ENCODE measurements around the gene ITPK1. TPM values are rescaled to one million over a fixed set of nuclear protein-coding genes. Genes with fewer than 3 reads are reported as not detected.

Gene ITPK1
- total RNA-seq (2014; rRNA removed), result 66.2 and 81.1 TPM in 2 replicates
- Bru-seq, nascent RNA, result percentile 62 among the genes with signal in this experiment
- BruChase-seq, experiment 1, labeled RNA remaining after a 6-hour chase, result percentile 51 among the genes with signal in this experiment
- percentile 53 among the genes with signal in this experiment for BruChase-seq, experiment 2, labeled RNA remaining after a 2-hour chase
- long read RNA-seq, full-length matches to known transcripts, result 29 of 88 reads
- long read RNA-seq, partial matches to known transcripts, result 25 of 88 reads
- long read RNA-seq, other reads (novel, unspliced or antisense), result 34 of 88 reads

GRCh38 chr14:93115821-93116675 is at the start of gene ITPK1:
ITPK1 (minus strand) TSS chr14:93115925; CDS start chr14:93115163, 762 bp downstream.
- Histone ChIP-seq H3K9me3 (ENCODE audit: low read length) (no peaks in the 10 kb centered on the region), H3K4me2 (ENCODE audit: low read length) (peak within 1 kb of the TSS; percentile 98), H3K27me3 (ENCODE audit: low read length) (no peaks in the 10 kb centered on the region), H3K9ac (ENCODE audit: low read length) (peak within 1 kb of the TSS; percentile 64), H3K4me3 (ENCODE audit: low read length) (peak within 1 kb of the TSS; percentile 94), H3K79me2 (ENCODE audit: low read length) (peaks cover 40% of the 10 kb centered on the region), H2AFZ (ENCODE audit: low read length) (peak within 1 kb of the TSS; percentile 85), H3F3A (ENCODE audit: low read length, unreplicated experiment) (no peaks in the 10 kb centered on the region), H3K27ac (ENCODE audit: low read length) (no peak within 1 kb of the TSS; the same call in 1 of the 2 replicates), H4K20me1 (ENCODE audit: low read length) (no peaks in the 10 kb centered on the region), H3K9me2 (replicated peaks; ENCODE audit: low read length) (no peaks in the 10 kb centered on the region), H3K4me1 (ENCODE audit: insufficient read depth, low read length) (peaks cover 21% of the 10 kb centered on the region), H3K36me3 (ENCODE audit: low read depth, low read length) (no peaks in the 10 kb centered on the region)
- TF ChIP-seq EZH2 (IDR thresholded peaks at IDR 0.05; ENCODE audit: low read length, unreplicated experiment) (no peak), EZH2phosphoT487 (IDR thresholded peaks at IDR 0.05; ENCODE audit: borderline replicate concordance, low read length) (no peak)
- BruUV-seq (replicated peaks), result TSS peak; percentile 68
- ChIA-PET CTCF (interaction anchor here (0.7 to 1.0 kb wide), 2 partner anchors 22 to 91 kb away, joined by 4 read pairs; partner anchors contain the start of genes GON7 and UBR7), POLR2A (ENCODE audit: unreplicated experiment) (interaction anchor here (0.9 kb wide), 2 partner anchors 22 to 91 kb away, joined by 5 to 6 read pairs; partner anchors contain the start of genes GON7 and UBR7)
- DNase-seq (peak; percentile 71), ATAC-seq (peak; percentile 56)
- intact Hi-C loops (cut with micrococcal nuclease), result loop anchor here (10.0 kb wide), 1 partner anchor 59 kb away; no protein-coding TSS in a partner anchor

DNA sequence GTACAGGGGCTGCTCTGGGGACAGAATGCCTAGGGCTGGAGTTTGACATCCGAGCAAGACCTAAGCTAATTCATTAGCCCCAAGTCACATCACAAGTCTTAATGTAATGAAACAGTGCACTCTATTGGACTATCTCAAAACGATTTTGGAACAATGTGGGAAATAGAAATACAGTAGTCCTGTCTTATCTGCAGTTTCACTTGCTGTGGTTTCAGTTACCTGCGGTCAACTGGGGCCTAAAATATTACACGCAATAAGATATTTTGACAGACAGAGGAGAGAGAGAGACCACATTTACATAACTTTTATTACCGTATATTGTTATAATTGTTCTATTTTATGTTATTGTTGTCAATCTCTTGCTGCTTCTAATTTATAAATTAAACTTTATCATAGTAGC is 47.8 kb upstream of the ITPK1 start:
- Histone ChIP-seq H3K9ac (ENCODE audit: low read length) (no peak overlapping the region), H3K4me2 (ENCODE audit: low read length) (no peak overlapping the region), H3K9me3 (ENCODE audit: low read length) (no peaks in the 10 kb centered on the region), H3K79me2 (ENCODE audit: low read length) (no peaks in the 10 kb centered on the region), H3K27ac (ENCODE audit: low read length) (no peak overlapping the region), H3K27me3 (ENCODE audit: low read length) (no peaks in the 10 kb centered on the region), H3K36me3 (ENCODE audit: low read depth, low read length) (no peaks in the 10 kb centered on the region), H3K4me3 (ENCODE audit: low read length) (no peak overlapping the region), H2AFZ (ENCODE audit: low read length) (no peak overlapping the region), H3F3A (ENCODE audit: low read length, unreplicated experiment) (no peaks in the 10 kb centered on the region), H4K20me1 (ENCODE audit: low read length) (no peaks in the 10 kb centered on the region), H3K4me1 (ENCODE audit: insufficient read depth, low read length) (no peaks in the 10 kb centered on the region), H3K9me2 (replicated peaks; ENCODE audit: low read length) (no peaks in the 10 kb centered on the region)
- ChIA-PET POLR2A (ENCODE audit: unreplicated experiment) (no interaction called here), CTCF (interaction anchor here (0.6 to 1.0 kb wide), 2 partner anchors 50 to 364 kb away, joined by 3 read pairs; no protein-coding TSS in a partner anchor)
- DNase-seq, result no peak
- ATAC-seq, result no peak
- BruUV-seq (replicated peaks), result no TSS peak
- intact Hi-C loops (cut with micrococcal nuclease), result no loop called here
- no peak for TF ChIP-seq EZH2phosphoT487 (IDR thresholded peaks at IDR 0.05; ENCODE audit: borderline replicate concordance, low read length)
- TF ChIP-seq, protein P1, sequence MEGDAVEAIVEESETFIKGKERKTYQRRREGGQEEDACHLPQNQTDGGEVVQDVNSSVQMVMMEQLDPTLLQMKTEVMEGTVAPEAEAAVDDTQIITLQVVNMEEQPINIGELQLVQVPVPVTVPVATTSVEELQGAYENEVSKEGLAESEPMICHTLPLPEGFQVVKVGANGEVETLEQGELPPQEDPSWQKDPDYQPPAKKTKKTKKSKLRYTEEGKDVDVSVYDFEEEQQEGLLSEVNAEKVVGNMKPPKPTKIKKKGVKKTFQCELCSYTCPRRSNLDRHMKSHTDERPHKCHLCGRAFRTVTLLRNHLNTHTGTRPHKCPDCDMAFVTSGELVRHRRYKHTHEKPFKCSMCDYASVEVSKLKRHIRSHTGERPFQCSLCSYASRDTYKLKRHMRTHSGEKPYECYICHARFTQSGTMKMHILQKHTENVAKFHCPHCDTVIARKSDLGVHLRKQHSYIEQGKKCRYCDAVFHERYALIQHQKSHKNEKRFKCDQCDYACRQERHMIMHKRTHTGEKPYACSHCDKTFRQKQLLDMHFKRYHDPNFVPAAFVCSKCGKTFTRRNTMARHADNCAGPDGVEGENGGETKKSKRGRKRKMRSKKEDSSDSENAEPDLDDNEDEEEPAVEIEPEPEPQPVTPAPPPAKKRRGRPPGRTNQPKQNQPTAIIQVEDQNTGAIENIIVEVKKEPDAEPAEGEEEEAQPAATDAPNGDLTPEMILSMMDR (conservative IDR thresholded peaks at IDR 0.05; ENCODE audit: low read depth, low read length), result 0 out of 2 replicates have a peak, but pooled peaks have one; percentile 10

- BruUV-seq (replicated peaks), result no TSS peak
- Histone ChIP-seq H3K9me2 (replicated peaks; ENCODE audit: low read length) (no peaks in the 10 kb centered on the region), H4K20me1 (ENCODE audit: low read length) (no peaks in the 10 kb centered on the region), H2AFZ (ENCODE audit: low read length) (no peak overlapping the region), H3K4me2 (ENCODE audit: low read length) (no peak overlapping the region), H3K27me3 (ENCODE audit: low read length) (no peaks in the 10 kb centered on the region), H3K27ac (ENCODE audit: low read length) (no peak overlapping the region), H3K9ac (ENCODE audit: low read length) (no peak overlapping the region), H3F3A (ENCODE audit: low read length, unreplicated experiment) (no peaks in the 10 kb centered on the region), H3K4me1 (ENCODE audit: insufficient read depth, low read length) (peaks cover 4% of the 10 kb centered on the region), H3K36me3 (ENCODE audit: low read depth, low read length) (no peaks in the 10 kb centered on the region), H3K4me3 (ENCODE audit: low read length) (no peak overlapping the region), H3K79me2 (ENCODE audit: low read length) (no peaks in the 10 kb centered on the region), H3K9me3 (ENCODE audit: low read length) (no peaks in the 10 kb centered on the region)
- DNase-seq (no peak), ATAC-seq (no peak)
- CTCF ChIA-PET, result interaction anchor here (0.6 kb wide), 1 partner anchor 95 kb away, joined by 4 read pairs; no protein-coding TSS in a partner anchor
- POLR2A ChIA-PET (ENCODE audit: unreplicated experiment), result no interaction called here
- TF ChIP-seq, protein P1 (conservative IDR thresholded peaks at IDR 0.05; ENCODE audit: low read depth, low read length), result no peak
- TF ChIP-seq EZH2phosphoT487 (IDR thresholded peaks at IDR 0.05; ENCODE audit: borderline replicate concordance, low read length), result no peak
- TF ChIP-seq EZH2 (IDR thresholded peaks at IDR 0.05; ENCODE audit: low read length, unreplicated experiment), result no peak
- intact Hi-C loops (cut with micrococcal nuclease), result no loop called here
Measured at GRCh38 chr14:93161411-93161940, 45.8 kb upstream of the ITPK1 start.

All from PC-3 (cell line).